Stomach (tissue), 9 donors: ENCODE data around the gene GPR17. TPM values are rescaled to one million over a fixed set of nuclear protein-coding genes. Genes with fewer than 3 reads are reported as not detected.

Source experiments
- DNase-seq, 2 donors: peaks; one replicate each; pipeline versions ENCODE4 v3.0.0 to v3.0.0-alpha.2; 2013 to 2019
- H3K27ac ChIP-seq, 5 donors: fragments of 200-600 bp in 4 of 5; sonication (generic) in 4 of 5; one replicate each; pipeline ENCODE4 v1.5.1; 2013 to 2019; ENCODE audit warnings: mild to moderate bottlenecking in 1 of 5, moderate library complexity in 1 of 5
- H3K27me3 ChIP-seq, 3 donors: fragments of 200-600 bp; sonication (generic); one replicate each; pipeline ENCODE4 v1.5.1; 2017 to 2019; ENCODE audit warnings: mixed run types in 1 of 3
- H3K36me3 ChIP-seq, 4 donors: fragments of 200-600 bp; sonication (generic); 1 replicate in 3 of 4; 2 replicates in 1 of 4; pipeline ENCODE4 v1.5.1; 2016 to 2019
- H3K4me1 ChIP-seq, 4 donors: fragments of 200-600 bp; sonication (generic); one replicate each; pipeline ENCODE4 v1.5.1; 2016 to 2019
- H3K4me3 ChIP-seq, 4 donors: fragments of 200-600 bp; sonication (generic) in 3 of 4; one replicate each; pipeline ENCODE4 v1.5.1; 2016 to 2019; ENCODE audit warnings: mild to moderate bottlenecking in 1 of 4
- H3K9me3 ChIP-seq, 4 donors: fragments of 200-600 bp; sonication (generic); one replicate each; pipeline ENCODE4 v1.5.1; 2016 to 2019
- EP300 ChIP-seq: sonication (generic); formaldehyde crosslinking; IDR thresholded peaks from one replicate; pipeline ENCODE4 v1.6.1; 2017; ENCODE audit warnings: antibody characterized with exemption
- POLR2A ChIP-seq, 4 donors: fragments of 450-650 bp; IDR thresholded peaks; one replicate each; pipeline ENCODE4 v1.6.1; 2016; ENCODE audit warnings: antibody characterized with exemption in 4 of 4, control low read depth in 2 of 4, mild to moderate bottlenecking in 1 of 4, moderate library complexity in 1 of 4
- POLR2AphosphoS5 ChIP-seq, 3 donors: sonication (generic); formaldehyde crosslinking; IDR thresholded peaks; one replicate each; pipeline ENCODE4 v1.6.1; 2016; ENCODE audit warnings: antibody characterized with exemption in 3 of 3
- WGBS, 5 donors: extraction: QIAGEN DNeasy Blood & Tissue Kit in 3 of 5; methylation state at CpG; one replicate each; pipeline versions ENCODE4 v1.1.5 to v1.1.7; 2013 to 2018; 5-methylcytosine and 5-hydroxymethylcytosine counted together
- intact Hi-C: fragments of 100-400 bp; cut with DNase I; formaldehyde crosslinking; loops from one replicate; pipeline ENCODE4 v1.15.1; 2023; ENCODE audit warnings: low total_unique reads
- polyA plus RNA-seq, 3 donors: library from polyadenylated mRNA; stranded (reverse); fragments of 200-250 nt; gene quantifications; one replicate each; pipeline ENCODE4 v1.2.3, GENCODE V29; 2013
- total RNA-seq, 5 donors: library from RNA; depleted of rRNA; stranded (reverse); fragments of >200 nt; gene quantifications; one replicate each; pipeline versions ENCODE4 v1.1.0 to v1.2.3, GENCODE V29; 2014 to 2016
- TF ChIP-seq, protein P1 (sequence below), 7 experiments: fragments of 450-650 bp in 4 of 7; fragments of 200-600 bp in 3 of 7; sonication (generic) in 3 of 7; IDR thresholded peaks; one replicate each; pipeline ENCODE4 v1.5.1; 2016 to 2019; ENCODE audit warnings: antibody characterized with exemption in 7 of 7, control low read depth in 2 of 7, mild to moderate bottlenecking in 1 of 7
- donor health status: healthy with polysubstance abuse.
- donor health status: Bipolar disorder and iron deficiency.
- donor health status: healthy.

Gene GPR17
- total and polyA plus RNA-seq, 8 donors = 0.19 to 0.61 (median 0.25) TPM; not detected in 5

DNA sequence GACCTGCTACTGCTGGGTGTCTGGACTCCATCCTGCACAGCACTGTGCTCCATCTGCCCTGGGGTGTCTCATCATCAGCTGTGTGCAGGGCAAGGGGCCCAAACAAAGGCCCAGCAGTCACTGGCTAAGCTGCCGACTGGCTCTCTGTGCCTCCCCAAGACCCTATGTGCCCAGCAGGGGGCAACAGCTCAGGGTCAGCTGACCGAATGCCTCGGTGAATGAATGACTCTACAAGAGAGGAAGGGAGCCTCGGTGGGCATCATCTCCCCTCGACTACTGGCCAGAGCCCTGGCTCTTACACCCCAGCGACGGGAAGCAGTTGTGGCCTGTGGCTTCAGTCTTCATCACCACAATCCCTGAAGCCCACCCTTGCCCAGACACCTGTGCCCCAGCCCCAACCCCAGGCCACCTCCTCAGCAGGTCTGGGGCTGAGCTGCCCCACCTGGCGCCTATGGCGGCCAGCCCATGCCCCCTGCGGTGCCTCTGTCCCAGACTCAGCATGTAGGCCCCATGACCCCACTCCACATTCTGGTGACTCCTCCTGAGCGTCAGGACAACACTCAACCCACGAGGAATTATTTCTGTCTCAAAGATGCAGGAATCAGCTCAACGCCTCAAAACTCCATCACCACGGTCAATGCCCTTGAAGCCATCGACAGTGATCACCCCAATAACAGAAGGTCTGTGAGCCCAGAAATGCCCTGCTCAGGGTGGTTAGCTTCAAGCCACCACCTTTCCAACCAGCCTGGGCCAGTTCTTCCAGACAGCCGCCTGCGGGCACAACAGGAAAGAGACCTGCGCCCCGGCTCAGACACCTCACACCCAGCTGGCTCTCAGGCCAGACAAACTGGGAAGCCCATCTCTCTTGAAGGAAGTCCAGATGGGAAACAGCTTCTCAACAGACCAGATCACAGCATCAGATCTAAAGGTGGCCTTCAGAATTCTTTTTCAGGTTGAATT, 1.6 kb upstream of the GPR17 start:
- no peak for TF ChIP-seq POLR2A (IDR thresholded peaks at IDR 0.05)
- TF ChIP-seq EP300 = no peak
- TF ChIP-seq POLR2AphosphoS5 (IDR thresholded peaks at IDR 0.05) = no peak
- TF ChIP-seq, protein P1, sequence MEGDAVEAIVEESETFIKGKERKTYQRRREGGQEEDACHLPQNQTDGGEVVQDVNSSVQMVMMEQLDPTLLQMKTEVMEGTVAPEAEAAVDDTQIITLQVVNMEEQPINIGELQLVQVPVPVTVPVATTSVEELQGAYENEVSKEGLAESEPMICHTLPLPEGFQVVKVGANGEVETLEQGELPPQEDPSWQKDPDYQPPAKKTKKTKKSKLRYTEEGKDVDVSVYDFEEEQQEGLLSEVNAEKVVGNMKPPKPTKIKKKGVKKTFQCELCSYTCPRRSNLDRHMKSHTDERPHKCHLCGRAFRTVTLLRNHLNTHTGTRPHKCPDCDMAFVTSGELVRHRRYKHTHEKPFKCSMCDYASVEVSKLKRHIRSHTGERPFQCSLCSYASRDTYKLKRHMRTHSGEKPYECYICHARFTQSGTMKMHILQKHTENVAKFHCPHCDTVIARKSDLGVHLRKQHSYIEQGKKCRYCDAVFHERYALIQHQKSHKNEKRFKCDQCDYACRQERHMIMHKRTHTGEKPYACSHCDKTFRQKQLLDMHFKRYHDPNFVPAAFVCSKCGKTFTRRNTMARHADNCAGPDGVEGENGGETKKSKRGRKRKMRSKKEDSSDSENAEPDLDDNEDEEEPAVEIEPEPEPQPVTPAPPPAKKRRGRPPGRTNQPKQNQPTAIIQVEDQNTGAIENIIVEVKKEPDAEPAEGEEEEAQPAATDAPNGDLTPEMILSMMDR (IDR thresholded peaks at IDR 0.05) = no peak
- H3K36me3 ChIP-seq = peaks cover 0 to 23% (median 11%) of the 10 kb centered on the region in 4 donors
- no peak overlapping the region for H3K4me3 ChIP-seq
- peak overlapping the region in 3 of 5 donors; percentile 10 to 90 (median 15) for H3K27ac ChIP-seq
- no peaks in the 10 kb centered on the region for H3K9me3 ChIP-seq
- H3K4me1 ChIP-seq = peaks cover 3 to 72% (median 35%) of the 10 kb centered on the region in 4 donors
- intact Hi-C loops = no loop called here
- no peak for DNase-seq
- peaks cover 0 to 3% (median 0%) of the 10 kb centered on the region in 3 donors for H3K27me3 ChIP-seq
- WGBS, 5 donors = 82 to 88% (median 85%) methylated on average over 11 to 19 of the region's 19 CpGs

DNA sequence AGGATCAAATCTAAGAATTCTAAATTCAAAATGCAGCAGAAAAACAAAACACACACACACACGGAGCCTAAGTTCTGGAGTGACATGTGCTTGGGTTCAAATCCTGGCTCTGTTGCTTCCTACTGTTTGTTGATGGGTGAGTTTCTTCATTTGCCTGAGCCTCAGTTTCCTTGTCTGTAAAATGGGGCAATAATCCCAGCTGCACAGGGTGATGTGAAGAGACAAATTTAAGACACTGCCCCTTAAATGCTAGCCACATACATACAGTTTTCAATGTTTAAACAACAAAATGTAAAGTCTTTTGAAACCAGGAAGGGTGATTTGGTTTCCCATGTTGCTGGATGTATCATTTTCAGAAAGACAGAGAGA, 943 bp upstream of the GPR17 start:
- peaks cover 7 to 78% (median 42%) of the 10 kb centered on the region in 4 donors for H3K4me1 ChIP-seq
- H3K9me3 ChIP-seq = no peaks in the 10 kb centered on the region
- intact Hi-C loops = no loop called here
- TF ChIP-seq POLR2A (IDR thresholded peaks at IDR 0.05) (no peak), POLR2AphosphoS5 (IDR thresholded peaks at IDR 0.05) (no peak), EP300 (no peak)
- TF ChIP-seq, protein P1 (IDR thresholded peaks at IDR 0.05) = no peak
- WGBS, 5 donors = 64 to 78% (median 70%) methylated on average over 1 of the region's 1 CpG
- H3K36me3 ChIP-seq = peaks cover 0 to 22% (median 8%) of the 10 kb centered on the region in 4 donors
- peak overlapping the region in 2 of 5 donors; percentile 76 to 90 for H3K27ac ChIP-seq
- no peak for DNase-seq
- H3K27me3 ChIP-seq = peaks cover 0 to 3% (median 0%) of the 10 kb centered on the region in 3 donors
- no peak overlapping the region for H3K4me3 ChIP-seq

DNA sequence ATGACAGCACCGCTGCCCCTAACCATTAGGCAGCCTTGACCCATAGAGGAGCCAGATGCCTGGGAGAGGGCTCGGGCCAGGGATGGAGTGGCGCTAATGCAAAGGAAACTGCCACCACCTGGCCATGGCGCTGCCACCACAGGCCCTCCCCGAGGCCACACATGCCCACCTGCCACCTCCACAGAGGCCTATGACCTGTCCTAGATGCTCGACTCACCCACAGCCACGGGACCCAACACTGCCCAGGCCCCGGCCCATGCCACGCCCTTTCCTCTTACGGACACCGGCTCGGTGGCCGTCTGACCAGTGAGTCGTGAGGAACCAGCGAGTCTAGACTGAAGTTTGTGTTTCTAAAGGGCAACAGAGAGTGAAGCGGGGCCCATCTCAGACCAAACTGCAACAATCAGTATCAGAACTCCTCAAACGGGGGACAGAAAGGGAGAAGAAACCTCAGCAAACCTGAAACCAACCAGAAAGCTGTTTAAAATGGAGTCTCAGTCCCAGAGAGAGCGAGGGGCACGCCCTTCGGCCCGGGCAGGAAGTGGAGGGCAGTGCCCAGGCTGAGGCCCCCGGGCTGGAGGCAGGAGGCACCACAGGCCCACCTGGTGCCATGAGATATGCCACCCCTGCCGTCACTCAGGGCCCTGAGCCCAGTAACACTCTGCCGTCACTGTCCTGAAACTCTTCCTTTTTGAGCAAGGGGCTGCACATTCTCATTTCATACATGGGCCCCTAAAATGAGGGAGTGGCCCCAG, 711 bp downstream of the GPR17 start:
- H3K4me1 ChIP-seq = peaks cover 13 to 95% (median 51%) of the 10 kb centered on the region in 4 donors
- DNase-seq = no peak
- no peaks in the 10 kb centered on the region for H3K9me3 ChIP-seq
- TF ChIP-seq EP300 (no peak), POLR2AphosphoS5 (IDR thresholded peaks at IDR 0.05) (no peak), POLR2A (IDR thresholded peaks at IDR 0.05) (no peak)
- TF ChIP-seq, protein P1 (IDR thresholded peaks at IDR 0.05) = no peak
- H3K4me3 ChIP-seq = no peak overlapping the region
- WGBS, 5 donors = 64 to 69% (median 69%) methylated on average over 18 to 24 of the region's 24 CpGs
- H3K27me3 ChIP-seq = peaks cover 0 to 3% (median 0%) of the 10 kb centered on the region in 3 donors
- intact Hi-C loops = no loop called here
- peaks cover 0 to 12% (median 0%) of the 10 kb centered on the region in 4 donors for H3K36me3 ChIP-seq
- H3K27ac ChIP-seq = peak overlapping the region in 4 of 5 donors; percentile 53 to 90 (median 68)
